Prostate gland (tissue), 2 donors: ENCODE measurements around the gene B3GAT1. TPM values are rescaled to one million over a fixed set of nuclear protein-coding genes. Genes with fewer than 3 reads are reported as not detected.

ENCODE experiments used
- DNase-seq: peaks from one replicate; pipeline ENCODE4 v3.0.0-alpha.2; 2019; ENCODE audit warnings: low spot score
- H3K27ac ChIP-seq, 2 donors: fragments of 200-600 bp; sonication (generic); 2 replicates each; pipeline ENCODE4 v1.5.1; 2017 to 2019
- H3K27me3 ChIP-seq: fragments of 200-600 bp; sonication (generic); replicated peaks from 2 replicates; pipeline ENCODE4 v1.5.1; 2019; ENCODE audit not compliant: insufficient read depth
- H3K36me3 ChIP-seq, 2 donors: fragments of 200-600 bp; sonication (generic); 1 replicate in 1 of 2; 2 replicates in 1 of 2; pipeline versions ENCODE4 v1.5.1 to v1.8.1; 2017 to 2019
- H3K4me1 ChIP-seq: fragments of 200-600 bp; sonication (generic); replicated peaks from 2 replicates; pipeline ENCODE4 v1.5.1; 2019
- H3K4me3 ChIP-seq, 2 donors: fragments of 200-600 bp; sonication (generic); 2 replicates each; pipeline ENCODE4 v1.5.1; 2017 to 2019
- H3K9me3 ChIP-seq: fragments of 200-600 bp; sonication (generic); 2 replicates; pipeline ENCODE4 v1.5.1; 2017
- CTCF ChIP-seq, 4 experiments: fragments of 200-600 bp in 2 of 4; fragments of 450-650 bp in 2 of 4; sonication (generic) in 2 of 4; IDR thresholded peaks; 1 replicate in 3 of 4; 2 replicates in 1 of 4; pipeline ENCODE4 v1.5.1; 2016 to 2019; ENCODE audit warnings: antibody characterized with exemption in 4 of 4, mild to moderate bottlenecking in 2 of 4, moderate library complexity in 2 of 4
- POLR2A ChIP-seq: fragments of 450-650 bp; IDR thresholded peaks from one replicate; pipeline ENCODE4 v1.6.1; 2016; ENCODE audit warnings: antibody characterized with exemption, mild to moderate bottlenecking
- POLR2AphosphoS5 ChIP-seq: sonication (generic); formaldehyde crosslinking; IDR thresholded peaks from one replicate; pipeline ENCODE4 v1.6.1; 2017; ENCODE audit warnings: antibody characterized with exemption
- WGBS: methylation state at CpG from one replicate; pipeline ENCODE4 v1.1.5; 2018; 5-methylcytosine and 5-hydroxymethylcytosine counted together
- intact Hi-C: fragments of 100-400 bp; cut with DNase I; formaldehyde crosslinking; loops from one replicate; pipeline ENCODE4 v1.14.2; 2022
- total RNA-seq, 2 donors: library from RNA; depleted of rRNA; stranded (reverse); fragments of >200 nt; gene quantifications; one replicate each; pipeline ENCODE4 v1.1.0, GENCODE V29; 2016

B3GAT1 gene
- total RNA-seq, 2 donors from 2014 or later, result 3.9 to 4.9 TPM

GRCh38 chr11:134438542-134439537 is 26.8 kb upstream of the B3GAT1 start:
- DNase-seq, result no peak
- Histone ChIP-seq H3K4me3 (no peak overlapping the region), H3K27ac (no peak overlapping the region), H3K36me3 (no peaks in the 10 kb centered on the region), H3K9me3 (no peaks in the 10 kb centered on the region), H3K27me3 (no peaks in the 10 kb centered on the region), H3K4me1 (no peaks in the 10 kb centered on the region)
- intact Hi-C loops, result no loop called here
- no peak for TF ChIP-seq POLR2A
- 64% methylated on average over 21 of the region's 21 CpGs for WGBS

- TF ChIP-seq POLR2A (no peak), POLR2AphosphoS5 (no peak), CTCF (IDR thresholded peaks at IDR 0.05) (no peak)
- Histone ChIP-seq H3K9me3 (no peaks in the 10 kb centered on the region), H3K27ac (no peak overlapping the region), H3K27me3 (no peaks in the 10 kb centered on the region), H3K4me3 (no peak overlapping the region), H3K4me1 (no peaks in the 10 kb centered on the region), H3K36me3 (no peaks in the 10 kb centered on the region)
- WGBS, result 63% methylated on average over 9 of the region's 9 CpGs
- intact Hi-C loops, result no loop called here
- no peak for DNase-seq
Observed at GRCh38 chr11:134437821-134438220, 25.8 kb upstream of the B3GAT1 start.

GRCh38 chr11:134436781-134437180 is 24.7 kb upstream of the B3GAT1 start:
- no peaks in the 10 kb centered on the region for H3K9me3 ChIP-seq
- H3K27ac ChIP-seq, result no peak overlapping the region
- TF ChIP-seq POLR2AphosphoS5, result no peak
- TF ChIP-seq CTCF (IDR thresholded peaks at IDR 0.05), result no peak
- no peak for TF ChIP-seq POLR2A
- no peak for DNase-seq
- no peak overlapping the region for H3K4me3 ChIP-seq
- WGBS, result 91% methylated on average over 10 of the region's 10 CpGs
- intact Hi-C loops, result no loop called here
- H3K36me3 ChIP-seq, result no peaks in the 10 kb centered on the region
- H3K4me1 ChIP-seq, result no peaks in the 10 kb centered on the region
- H3K27me3 ChIP-seq, result no peaks in the 10 kb centered on the region

- intact Hi-C loops, result no loop called here
- 65% methylated on average over 10 of the region's 10 CpGs for WGBS
- Histone ChIP-seq H3K27me3 (no peaks in the 10 kb centered on the region), H3K4me3 (no peak overlapping the region), H3K9me3 (no peaks in the 10 kb centered on the region), H3K27ac (no peak overlapping the region), H3K4me1 (no peaks in the 10 kb centered on the region), H3K36me3 (no peaks in the 10 kb centered on the region)
- DNase-seq, result no peak
- no peak for TF ChIP-seq POLR2AphosphoS5
- no peak for TF ChIP-seq CTCF (IDR thresholded peaks at IDR 0.05)
- no peak for TF ChIP-seq POLR2A
Observed at GRCh38 chr11:134433806-134434205, 21.8 kb upstream of the B3GAT1 start.

- Histone ChIP-seq H3K36me3 (no peaks in the 10 kb centered on the region), H3K9me3 (no peaks in the 10 kb centered on the region), H3K4me3 (no peak overlapping the region), H3K27ac (no peak overlapping the region), H3K27me3 (no peaks in the 10 kb centered on the region), H3K4me1 (no peaks in the 10 kb centered on the region)
- WGBS, result 64% methylated on average over 3 of the region's 3 CpGs
- no peak for DNase-seq
- no peak for TF ChIP-seq POLR2A
- no peak for TF ChIP-seq POLR2AphosphoS5
- TF ChIP-seq CTCF (IDR thresholded peaks at IDR 0.05), result no peak
- intact Hi-C loops, result no loop called here
Observed at GRCh38 chr11:134433251-134433650, 21.2 kb upstream of the B3GAT1 start.
